ENCODE results near the gene TMEM97.

The TMEM97 gene

DNA sequence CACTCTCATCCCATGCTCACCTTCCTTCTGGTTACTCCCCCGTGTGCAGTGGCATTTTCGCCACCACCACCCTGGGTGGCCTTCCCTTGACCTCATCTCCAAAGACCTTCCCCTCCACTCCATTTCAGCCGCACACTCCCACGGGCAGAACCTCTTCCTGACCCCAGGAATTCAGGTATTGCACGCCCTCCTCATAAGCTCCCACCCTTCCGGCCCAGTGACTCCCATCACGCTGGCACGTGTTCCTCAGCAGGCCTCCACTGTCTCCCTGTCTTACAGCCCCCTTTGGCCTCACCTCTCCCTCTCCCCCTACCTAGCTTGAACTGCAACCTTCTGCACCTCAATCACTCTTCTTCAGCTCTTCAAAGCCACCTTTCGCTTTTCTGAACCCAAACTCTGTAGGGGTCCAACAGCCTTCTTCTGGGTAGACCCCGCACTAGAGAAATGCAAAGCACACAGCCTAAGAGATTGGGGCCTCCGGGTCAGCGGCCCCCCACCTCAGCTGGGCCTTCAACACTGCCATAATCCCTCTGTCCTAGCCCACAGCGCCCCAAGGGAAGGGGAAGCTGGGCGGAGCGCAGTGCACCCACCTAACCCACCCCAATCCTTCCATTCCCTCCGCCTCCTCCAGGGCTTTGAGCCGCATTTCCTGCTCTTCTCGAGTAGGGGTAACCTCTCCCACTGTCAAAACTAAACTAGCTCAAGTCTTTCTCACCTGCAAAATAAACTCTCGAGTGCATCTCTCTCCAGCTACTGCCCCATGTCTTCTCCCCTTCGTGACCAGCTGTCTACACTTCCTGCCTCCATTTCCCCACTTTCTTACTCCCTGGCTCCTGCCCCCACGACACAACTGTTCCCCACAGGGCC is 1.7 kb upstream of the TMEM97 start:
- no peak for DNase-seq

DNA sequence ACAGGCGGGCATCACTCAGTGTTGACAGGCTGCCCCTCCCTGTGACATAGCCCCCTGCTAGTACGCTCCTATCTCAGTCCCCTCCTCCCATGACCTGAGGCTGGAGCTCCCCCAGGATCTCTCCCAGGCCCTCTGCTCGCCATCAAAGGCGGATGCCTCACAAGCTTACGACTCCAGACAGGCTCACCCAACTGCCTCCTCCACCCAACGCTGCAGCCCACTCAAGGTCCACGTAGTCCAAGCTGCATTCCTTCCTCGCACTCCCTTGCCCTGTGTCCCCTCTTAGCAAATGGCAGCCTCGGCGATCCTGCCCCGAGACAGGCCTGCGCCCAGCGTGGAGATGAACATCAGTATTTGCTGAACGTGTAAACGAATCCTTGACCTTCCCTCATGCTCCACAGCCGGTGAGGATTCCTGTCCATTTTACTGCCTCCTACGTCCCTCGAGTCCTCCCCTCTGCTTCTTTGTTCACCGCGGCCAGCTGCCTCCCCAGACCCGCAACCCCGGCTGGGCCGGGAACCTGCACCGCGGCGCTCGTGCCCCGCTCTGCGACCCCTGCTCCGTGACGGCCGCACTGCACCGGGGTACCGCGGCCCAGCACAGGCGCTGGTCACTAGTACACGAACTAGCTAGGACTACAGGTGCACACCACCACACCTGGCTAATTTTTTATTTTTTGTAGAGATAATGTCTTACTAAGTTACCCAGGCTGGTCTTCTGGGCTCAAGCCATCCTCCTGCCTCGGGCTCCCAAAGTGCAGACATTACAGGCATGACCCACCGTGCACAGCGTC is 838 bp upstream of the TMEM97 start:
- DNase-seq = peak; percentile 26

DNA sequence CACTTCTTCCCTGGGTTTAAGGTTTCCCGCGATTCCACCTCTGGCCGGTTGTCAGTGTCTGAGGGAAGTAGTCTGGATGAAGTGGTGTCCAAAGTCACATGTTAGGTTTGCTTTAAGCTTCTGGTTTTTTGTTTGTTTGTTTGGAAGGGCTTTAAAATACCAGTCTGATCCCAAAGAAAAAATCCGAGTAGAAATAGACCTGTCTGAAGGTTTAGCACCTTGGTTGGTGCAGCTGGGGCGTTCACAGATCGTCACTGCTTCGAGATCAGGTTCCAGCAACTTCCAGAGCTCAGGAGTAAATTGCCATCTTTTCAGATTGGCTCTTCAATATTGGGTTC is 567 bp downstream of the TMEM97 start:
- DNase-seq = peak; percentile 53

DNA sequence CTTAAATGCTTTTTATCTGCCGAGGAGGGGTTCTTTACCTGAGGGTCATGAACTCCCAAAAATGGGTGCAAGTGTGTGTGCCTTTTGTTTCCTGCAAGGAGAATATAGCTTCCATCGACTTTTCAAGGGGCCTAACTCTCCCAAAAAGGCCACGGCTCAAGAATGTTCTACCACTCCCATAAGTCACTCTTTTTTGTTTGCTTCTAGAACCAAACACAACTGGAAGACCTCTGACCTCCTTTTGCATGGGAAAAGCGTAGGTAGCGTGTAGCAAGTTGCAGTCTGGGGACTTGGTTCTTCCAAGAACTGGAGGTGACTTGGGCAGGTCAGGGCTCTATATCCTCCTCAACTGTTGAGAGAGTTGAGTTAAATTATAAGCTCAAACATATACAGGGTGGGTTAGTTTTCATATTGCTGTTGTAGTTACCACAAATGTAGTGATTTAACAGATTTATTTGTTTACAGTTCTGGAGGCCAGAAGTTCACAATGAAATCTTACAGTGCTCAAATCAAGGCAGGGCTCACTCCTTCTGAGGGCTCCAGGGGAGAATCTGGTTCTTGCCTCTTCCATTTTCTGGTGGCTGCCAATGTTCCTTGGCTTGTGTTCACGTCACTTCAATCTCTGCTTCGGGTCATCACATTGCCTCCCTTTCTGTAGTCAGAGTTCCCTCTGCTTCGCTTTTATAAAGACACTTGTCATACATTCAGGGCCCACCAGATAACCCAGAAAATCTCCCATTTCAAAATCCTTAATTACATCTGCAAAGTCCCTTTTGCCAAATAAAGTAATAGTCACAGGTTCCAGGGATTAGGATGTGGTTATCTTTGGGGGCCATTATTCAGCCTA is 1.4 kb downstream of the TMEM97 start:
- no peak for DNase-seq

DNA sequence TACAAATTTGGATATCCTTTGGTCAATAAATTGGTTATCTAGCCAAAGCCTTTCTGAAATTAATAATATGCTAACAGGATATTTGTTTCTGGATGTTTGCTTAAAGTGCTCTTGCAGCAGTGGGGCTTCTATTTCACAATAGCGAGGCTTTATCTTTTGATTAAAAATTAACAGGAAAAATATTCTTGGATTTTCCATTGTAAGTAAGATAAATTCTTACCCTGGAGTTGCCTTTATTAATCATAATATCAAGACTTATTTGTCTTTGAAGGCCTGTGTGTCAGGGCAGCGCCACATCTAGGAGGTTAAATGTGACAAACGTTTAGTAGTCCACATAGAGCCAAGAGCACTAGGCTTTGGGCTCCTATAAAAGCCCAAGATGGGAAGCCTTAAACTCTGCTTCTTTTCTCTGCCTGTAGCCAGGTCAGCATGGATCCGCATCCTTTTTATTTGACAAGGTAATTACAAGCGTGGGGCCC is 5.3 kb downstream of the TMEM97 start:
- no peak for DNase-seq

DNA sequence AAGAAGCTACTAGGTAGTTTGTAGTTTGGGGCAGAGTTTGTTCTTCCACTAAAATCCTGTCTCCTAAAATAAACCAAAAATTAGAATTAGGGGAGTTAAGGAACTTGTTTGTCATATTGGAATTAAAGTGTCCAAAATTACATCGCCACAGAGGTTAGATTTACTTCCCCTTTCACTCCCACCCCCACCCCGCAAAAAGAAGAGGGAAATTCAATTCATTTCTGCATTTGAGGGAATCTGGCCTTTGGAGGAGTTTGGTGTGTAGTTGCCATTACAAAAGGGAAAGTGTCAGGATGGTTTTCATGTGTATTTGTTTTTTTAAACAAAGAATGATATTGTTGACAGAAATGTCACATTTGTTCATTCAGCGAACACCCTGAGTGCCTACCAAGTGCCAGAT is 5.8 kb downstream of the TMEM97 start:
- no peak for DNase-seq

DNA sequence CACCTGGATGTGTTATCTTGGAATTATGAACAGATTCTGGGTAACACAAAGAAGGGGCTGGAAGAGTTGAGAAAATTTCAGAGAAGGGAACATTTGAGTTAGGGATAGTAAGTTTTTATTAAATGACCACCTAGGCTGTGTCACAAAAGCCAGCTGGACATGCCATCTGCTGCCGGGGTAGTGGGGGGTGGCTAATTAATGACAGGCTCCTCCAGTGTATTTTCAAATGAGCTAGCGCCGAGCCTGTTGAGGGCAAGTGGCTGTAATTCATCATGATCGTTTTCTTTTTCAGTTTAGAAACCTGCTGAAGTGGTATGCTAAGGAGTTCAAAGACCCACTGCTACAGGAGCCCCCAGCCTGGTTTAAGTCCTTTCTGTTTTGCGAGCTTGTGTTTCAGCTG is 6.2 kb downstream of the TMEM97 start:
- no peak for DNase-seq

DNA sequence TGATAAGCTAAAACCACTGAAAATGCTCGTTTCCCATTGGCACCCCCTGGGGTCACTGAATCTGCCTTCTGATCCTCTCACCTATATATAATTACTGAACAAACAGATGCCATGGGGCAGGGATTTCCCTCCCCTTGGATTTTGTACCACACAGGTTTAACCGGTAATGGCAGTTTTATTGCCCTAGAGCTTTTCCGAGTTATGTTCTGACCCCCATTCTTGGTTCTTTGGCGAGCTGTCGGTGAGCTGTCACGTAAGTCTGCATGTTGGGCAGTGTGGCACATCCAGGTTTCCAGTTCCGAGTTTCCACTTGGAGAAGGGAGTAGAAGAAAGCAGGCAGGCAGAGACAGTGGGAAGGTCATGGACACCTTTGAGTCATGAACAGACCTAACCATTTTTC is 7.1 kb downstream of the TMEM97 start:
- no peak for DNase-seq

DNA sequence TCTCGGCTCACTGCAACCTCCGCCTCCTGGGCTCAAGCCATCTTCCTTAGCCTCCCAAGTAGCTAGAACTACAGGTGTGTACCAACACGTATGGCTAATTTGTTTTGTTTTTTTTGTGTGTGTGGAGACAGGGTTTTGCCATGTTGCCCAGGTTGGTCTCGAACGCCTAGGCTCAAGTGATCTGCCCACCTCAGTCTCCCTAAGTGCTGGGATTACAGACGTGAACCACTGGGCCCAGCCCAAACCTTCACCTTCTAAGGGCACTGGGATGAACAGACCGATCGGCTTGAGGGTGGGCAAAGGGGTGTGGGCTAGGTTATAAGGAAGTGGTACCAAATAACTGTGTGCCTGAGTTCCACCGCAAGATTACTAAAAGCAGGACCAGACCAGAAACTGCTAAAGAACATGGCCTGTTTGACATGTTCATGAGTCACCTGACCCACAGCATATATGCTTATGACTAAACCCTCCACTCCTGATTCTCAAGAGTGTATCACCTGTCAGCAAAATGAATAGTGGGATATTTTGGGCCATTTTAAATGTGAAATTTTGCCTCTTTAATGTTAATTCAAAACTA is 8.1 kb downstream of the TMEM97 start:
- DNase-seq = no peak

DNA sequence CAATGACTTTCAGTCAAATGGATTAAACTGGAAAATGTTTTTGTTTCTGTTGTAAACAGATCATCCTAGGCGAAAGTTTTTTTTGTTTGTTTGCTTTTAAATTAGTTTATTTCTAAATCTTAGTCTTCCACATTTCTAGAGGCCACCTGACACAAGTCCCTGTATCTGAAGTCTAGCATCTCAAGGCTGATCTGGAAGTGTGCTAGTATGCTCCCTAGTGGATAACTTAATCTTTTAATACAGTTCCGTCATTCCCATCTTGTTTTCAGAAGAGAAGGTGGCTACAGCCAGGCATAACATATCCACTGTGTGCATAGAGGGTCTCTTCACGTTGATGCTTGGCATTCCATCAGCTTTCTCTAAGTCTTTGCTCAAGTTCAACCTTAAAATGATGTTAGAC is 8.7 kb downstream of the TMEM97 start:
- DNase-seq = no peak

DNA sequence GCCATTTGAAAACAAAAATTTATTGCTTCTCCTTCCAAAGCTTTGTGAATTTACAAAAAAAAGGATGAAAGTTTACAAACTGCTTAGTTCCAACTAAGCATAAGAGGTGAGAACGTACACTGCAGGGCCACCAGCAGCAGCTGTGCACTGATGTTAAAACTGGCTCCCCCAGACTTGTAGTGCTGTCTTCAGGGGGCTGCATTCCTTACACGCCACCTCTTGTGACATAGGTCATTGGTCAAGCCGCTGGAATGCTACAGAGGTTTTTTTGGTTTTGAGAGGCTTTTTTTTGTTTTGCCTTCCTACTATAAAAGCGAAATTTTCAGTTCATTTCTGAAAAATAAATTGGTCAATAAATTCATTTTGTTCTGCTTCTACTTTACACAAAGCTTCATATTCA is 9.3 kb downstream of the TMEM97 start:
- DNase-seq = no peak

DNA sequence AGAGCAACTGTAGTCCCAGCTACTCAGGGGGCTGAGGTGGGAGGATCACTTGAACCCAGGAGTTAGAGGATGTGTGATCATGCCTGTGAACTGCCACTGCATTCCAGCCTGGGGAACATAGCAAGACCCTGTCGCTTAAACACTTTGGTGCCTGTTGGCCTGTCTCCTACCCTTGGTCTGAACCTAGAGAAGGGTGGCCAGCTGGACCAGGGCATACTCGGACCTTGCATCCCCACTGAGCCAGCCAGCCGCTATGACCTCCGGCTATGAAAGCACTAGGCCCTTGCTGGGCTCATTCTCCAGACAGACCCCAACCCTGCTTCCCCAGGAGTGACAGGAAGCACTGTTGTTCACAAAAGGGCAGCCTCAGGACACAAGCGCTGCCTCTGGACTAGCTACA is 11.7 kb downstream of the TMEM97 start:
- no peak for DNase-seq

DNA sequence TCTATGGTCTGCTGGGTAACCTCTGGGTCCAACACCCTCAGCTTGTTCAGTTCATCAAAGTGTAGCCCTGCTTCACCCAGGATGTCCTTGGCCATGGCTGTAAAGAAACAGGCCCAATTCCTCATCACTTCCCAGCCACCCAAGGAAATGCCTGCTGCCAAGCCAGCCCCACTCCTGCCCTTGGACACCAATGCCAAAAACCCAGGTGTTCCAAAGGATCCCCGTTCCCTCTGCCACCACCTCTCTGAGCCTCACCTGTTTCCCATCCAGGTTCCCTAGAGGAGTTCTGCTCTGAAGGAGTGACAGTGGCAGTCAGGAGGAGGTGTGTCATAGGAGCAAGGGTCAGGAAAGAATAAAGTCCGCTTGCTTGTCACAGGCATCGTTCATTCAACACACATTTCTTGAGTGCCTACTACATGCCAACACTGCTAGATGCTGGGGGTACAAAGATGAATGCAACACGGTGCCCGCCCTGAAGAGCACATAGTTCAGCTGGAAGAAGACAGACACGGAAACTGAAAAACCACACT is 13.0 kb downstream of the TMEM97 start:
- no peak for DNase-seq

DNA sequence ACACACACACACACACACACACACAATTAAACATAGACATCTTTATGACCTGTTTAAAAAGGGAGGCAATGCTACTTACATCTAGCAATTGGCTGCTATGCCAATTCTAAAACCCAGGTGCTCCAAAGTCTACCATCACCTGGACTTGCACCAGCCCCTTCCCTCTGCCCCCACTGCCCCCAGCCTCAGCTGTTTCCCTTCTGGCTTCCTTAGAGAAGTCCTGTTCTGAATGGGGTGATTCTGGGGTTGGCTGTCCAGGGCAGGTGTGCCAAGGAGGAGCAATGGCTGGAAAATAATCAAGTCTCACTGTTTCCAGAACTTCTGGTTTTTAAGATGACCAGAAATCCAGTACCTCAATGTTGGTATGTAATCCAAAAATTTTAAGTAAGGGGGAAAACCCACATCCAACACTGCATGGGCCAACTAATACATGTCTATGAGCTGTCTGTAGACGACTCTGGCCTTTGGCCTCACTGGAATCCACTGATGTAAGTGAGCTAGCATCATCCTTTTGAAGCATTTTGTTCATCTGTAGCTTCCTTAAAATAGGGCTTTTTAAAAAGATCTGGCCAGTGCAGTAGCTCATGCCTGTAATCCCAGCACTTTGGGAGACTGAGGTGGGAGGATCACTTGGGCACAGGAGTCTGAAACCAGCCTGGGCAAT is 14.2 kb downstream of the TMEM97 start:
- DNase-seq = no peak

DNA sequence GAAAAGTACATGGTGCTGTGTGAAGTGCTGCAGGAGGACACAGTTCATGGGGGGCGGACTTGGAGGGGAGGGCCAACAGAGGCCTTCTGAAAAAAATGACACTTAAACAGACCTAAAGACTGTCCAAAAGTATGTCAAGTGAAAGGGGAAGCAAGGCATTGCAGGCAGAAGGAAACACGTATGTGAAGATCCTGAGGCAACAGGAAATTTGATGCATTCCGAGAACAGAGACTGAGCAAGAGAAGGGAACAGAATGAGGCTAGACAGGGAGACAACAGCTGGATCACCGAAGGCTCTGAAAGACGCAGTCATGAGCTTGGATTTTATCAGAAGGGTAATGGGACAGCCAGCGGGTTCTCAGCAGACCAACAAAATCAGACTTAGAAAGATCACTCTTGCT is 15.2 kb downstream of the TMEM97 start:
- DNase-seq = no peak

DNA sequence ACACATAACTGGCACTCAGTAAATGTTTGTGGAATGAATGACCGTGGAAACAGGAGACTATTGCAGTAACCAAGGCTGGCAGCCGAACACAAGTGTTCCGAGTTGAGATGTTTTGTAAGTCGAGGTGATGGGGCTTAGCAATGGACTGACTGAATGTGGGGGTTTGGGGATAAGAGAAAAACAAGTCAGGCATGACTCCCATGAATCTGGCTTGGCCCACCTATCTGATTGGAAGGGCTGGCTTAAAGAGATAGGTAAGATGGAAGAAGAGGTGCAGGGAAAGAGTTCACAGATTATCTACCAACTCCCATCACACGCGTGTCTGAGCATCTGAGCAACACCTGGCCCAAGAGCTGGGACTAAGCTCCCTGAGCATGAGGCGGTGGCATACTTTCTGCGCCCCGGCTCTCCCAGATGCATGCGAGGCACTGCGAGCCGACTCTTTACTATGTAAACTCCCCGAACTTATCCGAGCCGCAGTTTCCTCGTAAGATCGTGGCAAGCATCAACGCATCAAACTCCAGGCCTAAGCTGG is 15.7 kb downstream of the TMEM97 start:
- DNase-seq = no peak

DNA sequence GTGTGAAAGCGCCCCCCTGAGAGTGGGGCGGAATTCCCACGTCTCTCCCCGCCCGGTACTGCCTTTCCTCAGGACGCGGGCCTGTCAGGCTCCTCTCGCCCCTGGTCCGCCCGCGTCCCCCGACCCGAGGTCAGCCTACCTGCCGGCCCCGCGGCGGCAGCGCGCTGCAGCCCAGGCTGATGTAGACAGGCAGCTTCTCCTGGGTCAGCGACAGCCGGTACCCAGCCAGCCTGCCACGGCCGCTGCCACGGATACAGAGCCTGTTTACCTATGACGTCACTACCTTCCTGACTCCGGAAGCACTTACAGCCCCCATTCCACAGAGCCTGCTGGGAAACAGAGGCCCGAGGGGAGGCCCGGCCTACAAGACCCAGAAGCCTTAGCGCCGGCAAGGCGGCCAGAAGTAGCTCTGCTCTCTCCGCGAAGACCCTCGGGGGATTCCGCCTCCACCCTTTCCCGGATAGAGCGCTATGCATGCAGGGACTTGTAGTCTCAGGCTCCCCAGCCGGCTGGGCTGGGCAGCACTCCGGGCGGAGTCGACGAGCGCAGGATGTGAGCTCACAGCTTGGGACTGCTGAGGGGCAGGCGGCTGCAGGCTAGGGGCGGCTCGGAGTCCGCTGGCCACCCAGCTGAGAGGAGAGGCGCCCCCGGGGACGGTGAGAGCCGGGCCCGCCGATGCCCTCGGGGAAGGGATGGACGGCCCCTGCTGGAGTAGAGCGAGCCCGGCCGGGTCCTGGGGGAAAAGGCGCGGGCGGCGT is 16.4 kb downstream of the TMEM97 start, which contains the start of the genes IFT20 and TNFAIP1:
IFT20 (minus strand) TSS at position 272 of the 758 bp plus-strand sequence. CDS start 3,487 bp downstream, outside the sequence.
TNFAIP1 (plus strand) TSS at position 561 of the 758 bp plus-strand sequence. CDS start 3,761 bp downstream, outside the sequence.
- peak; percentile 100 for DNase-seq

DNA sequence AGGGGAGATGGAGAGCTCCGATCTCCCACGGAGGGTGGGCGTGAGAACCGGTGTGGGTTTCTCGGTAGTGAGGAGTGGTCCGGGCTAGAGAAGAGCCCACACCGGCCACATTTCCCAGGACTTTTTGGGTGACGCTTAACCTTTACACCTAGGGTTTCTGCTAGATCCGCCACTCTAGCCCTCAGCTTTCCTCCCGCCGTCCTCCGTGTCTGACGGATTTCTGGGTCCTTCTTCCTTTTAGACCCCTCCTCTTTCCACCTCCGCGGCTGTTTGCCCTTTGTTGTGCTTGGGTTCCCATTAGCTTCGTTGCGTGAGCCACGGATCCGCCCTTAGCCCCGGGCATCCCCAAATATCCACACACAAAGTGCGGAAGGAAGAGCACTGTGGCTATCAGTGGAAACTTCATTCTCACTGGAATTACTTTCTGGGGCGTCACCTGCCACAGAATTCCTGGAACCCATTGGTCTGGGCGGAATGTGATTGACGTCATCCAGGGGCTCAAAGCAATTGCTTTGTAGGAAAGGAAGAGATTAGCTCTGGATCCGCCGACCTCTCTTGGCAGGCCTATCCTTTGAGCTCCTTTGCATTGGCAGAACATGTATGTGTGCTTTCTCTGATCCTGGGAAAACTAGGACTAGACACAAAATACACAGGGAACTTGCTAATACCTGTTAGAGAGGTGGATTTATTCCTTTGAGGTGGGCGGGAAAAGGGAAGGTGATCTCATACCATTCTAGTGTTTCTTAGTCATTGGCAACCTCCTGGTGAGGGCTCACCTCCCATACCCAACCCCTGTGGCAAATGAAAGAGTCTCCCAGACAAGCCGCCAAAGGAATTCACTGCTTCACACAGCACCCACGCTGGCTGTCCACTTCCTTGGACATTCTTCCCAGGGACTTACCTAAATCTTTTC is 17.2 kb downstream of the TMEM97 start:
- DNase-seq = peak; percentile 46

DNA sequence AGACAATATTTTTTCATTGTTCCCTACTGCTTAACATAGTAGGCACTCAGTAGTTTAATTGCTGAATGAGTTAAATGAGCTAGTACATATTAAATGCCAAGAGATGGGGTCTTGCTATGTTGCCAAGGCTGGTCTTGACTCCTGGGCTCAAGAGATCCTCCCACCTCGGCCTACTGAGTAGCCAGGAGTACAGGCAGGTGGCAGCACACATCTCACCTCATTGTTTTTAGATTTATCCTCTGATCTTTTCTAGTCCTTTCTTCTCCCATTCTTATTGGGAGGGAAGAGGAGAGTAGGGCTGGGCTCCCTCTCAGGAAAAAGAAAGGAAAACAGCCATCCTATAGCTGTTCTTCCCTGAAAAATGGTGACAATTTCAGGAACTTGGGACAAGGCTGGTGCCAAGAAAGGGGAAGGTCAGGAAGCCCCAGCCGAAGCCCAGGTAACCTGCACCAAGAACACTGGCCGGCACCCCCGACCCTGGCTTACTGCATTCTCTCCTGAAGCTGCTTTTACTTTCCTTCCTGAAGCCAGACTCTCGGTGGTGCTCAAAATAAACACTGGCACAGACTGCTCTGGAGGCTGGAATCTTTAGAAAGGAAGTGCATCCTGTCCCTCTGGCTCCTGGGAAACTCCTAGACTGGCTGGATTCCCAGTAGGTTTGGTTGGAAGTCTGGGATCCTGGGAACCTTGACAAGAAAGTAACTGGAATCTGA is 19.2 kb downstream of the TMEM97 start:
- DNase-seq = no peak

Measured in NCI-H526 treated with DMSO at 0.1 percent for 48 hours (cell line).